Dendritic cell treated with granulocyte-macrophage colony-stimulating factor and Interleukin-4, amounts not matched to agents 40 ng/mL and 50 ng/mL, for 4 days (primary cell): ENCODE measurements around the gene TNS4.

Experiments used
- H3K27ac Mint-ChIP-seq: one replicate; pipeline ENCODE4 v1.8.0; 2022; ENCODE audit warnings: mild to moderate bottlenecking, mixed read lengths
- H3K27me3 Mint-ChIP-seq: one replicate; pipeline ENCODE4 v1.8.0; 2022; ENCODE audit warnings: mild to moderate bottlenecking, mixed read lengths
- H3K36me3 Mint-ChIP-seq: one replicate; pipeline ENCODE4 v1.8.0; 2022; ENCODE audit warnings: low read depth, mixed read lengths
- H3K4me1 Mint-ChIP-seq: one replicate; pipeline ENCODE4 v1.8.0; 2022; ENCODE audit warnings: low read depth, mixed read lengths
- H3K4me3 Mint-ChIP-seq: one replicate; pipeline ENCODE4 v1.8.0; 2022; ENCODE audit warnings: mild to moderate bottlenecking, moderate library complexity, mixed read lengths
- H3K9me3 Mint-ChIP-seq: one replicate; pipeline ENCODE4 v1.8.0; 2022; ENCODE audit warnings: mixed read lengths
- intact Hi-C: fragments of 100-400 bp; cut with micrococcal nuclease; formaldehyde crosslinking; loops from one replicate; pipeline ENCODE4 v1.15.0; 2022

The TNS4 gene

DNA sequence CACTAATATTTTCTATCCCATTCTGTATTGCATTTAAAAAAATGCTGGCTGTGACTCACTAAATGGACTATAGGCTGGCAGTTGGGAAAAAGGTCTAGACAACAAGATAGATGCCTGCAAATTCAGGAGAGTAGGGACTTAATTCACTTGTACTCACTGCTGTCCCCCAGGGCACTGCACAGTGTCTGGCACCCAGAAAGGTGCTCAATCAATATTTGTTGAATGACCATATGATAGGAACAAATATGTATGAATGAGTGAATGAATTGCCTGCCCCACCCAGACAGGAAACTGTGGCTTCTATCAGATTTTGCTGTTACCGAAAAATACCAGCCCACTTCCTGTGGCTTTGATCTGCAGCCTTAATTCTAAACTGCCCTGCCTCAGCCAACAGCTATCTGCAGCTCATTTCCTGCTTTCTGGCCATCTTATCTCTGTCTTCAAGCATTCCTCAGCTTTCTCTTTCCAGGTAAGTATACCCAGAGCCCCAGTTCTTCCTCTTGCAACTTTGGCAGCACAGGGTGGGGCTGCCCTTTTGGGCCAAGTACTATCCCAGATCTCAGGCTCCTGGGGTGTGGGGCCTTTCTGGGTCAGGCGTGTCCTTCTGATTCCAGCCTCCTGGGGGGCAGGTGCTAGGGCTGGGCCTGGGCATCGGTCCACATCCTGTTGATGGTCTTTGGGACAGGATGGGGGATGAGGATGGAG is 15.3 kb upstream of the TNS4 start:
- H3K27ac Mint-ChIP-seq: no peak overlapping the region
- intact Hi-C loops: no loop called here
- no peak overlapping the region for H3K4me3 Mint-ChIP-seq
- peaks cover 82% of the 10 kb centered on the region for H3K27me3 Mint-ChIP-seq
- H3K36me3 Mint-ChIP-seq: no peaks in the 10 kb centered on the region
- no peaks in the 10 kb centered on the region for H3K9me3 Mint-ChIP-seq
- peaks cover 18% of the 10 kb centered on the region for H3K4me1 Mint-ChIP-seq

DNA sequence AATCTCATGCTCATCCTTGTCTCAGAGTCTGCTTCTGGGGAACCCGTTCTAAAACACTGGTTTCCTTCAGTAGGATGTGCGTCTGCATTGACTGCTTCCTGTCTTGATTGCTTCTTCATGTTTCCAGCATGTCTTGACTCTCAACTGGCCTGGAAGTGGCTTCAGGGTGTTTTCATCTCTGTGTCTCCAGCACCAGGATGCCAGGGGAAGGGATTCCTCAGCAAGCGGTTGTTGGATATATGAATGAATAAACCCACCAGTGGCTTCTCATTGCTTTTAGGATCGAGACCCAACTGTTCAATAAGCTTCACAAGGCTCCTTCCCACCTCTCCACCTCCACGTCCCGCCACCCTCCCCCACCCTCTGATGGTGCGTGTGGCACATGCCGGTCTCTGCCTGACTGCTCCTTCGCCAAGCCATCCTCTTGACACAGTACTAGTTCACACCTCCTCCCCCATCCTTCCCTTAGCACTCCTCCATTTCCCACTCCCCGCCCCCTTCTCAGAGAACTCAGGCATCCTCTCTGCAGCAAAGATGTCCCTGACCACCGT is 14.1 kb upstream of the TNS4 start:
- H3K9me3 Mint-ChIP-seq: no peaks in the 10 kb centered on the region
- H3K36me3 Mint-ChIP-seq: no peaks in the 10 kb centered on the region
- no peak overlapping the region for H3K4me3 Mint-ChIP-seq
- intact Hi-C loops: no loop called here
- H3K27ac Mint-ChIP-seq: no peak overlapping the region
- peaks cover 18% of the 10 kb centered on the region for H3K4me1 Mint-ChIP-seq
- H3K27me3 Mint-ChIP-seq: peaks cover 83% of the 10 kb centered on the region

DNA sequence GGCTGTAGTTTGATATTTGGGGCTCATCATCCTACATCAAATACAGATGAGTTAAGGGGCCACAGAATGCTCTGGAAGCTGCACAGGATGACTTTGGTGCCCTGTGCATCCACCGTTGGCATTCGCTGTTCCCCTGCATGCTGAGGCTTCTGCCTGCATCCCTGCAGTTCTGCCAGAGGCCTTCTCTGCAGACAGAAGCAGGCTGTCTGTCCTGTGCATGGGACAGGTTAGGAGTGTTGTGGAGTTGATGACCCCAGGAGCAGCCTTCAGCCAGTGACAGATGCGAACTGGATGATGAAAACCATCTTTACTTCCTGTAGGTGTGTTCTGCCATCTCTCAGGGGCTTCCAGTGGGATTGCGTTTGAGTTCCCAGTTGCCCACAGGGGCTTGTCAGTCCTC is 13.6 kb upstream of the TNS4 start:
- no peaks in the 10 kb centered on the region for H3K9me3 Mint-ChIP-seq
- intact Hi-C loops: no loop called here
- peaks cover 79% of the 10 kb centered on the region for H3K27me3 Mint-ChIP-seq
- no peak overlapping the region for H3K27ac Mint-ChIP-seq
- H3K4me3 Mint-ChIP-seq: no peak overlapping the region
- H3K4me1 Mint-ChIP-seq: peaks cover 18% of the 10 kb centered on the region
- no peaks in the 10 kb centered on the region for H3K36me3 Mint-ChIP-seq

DNA sequence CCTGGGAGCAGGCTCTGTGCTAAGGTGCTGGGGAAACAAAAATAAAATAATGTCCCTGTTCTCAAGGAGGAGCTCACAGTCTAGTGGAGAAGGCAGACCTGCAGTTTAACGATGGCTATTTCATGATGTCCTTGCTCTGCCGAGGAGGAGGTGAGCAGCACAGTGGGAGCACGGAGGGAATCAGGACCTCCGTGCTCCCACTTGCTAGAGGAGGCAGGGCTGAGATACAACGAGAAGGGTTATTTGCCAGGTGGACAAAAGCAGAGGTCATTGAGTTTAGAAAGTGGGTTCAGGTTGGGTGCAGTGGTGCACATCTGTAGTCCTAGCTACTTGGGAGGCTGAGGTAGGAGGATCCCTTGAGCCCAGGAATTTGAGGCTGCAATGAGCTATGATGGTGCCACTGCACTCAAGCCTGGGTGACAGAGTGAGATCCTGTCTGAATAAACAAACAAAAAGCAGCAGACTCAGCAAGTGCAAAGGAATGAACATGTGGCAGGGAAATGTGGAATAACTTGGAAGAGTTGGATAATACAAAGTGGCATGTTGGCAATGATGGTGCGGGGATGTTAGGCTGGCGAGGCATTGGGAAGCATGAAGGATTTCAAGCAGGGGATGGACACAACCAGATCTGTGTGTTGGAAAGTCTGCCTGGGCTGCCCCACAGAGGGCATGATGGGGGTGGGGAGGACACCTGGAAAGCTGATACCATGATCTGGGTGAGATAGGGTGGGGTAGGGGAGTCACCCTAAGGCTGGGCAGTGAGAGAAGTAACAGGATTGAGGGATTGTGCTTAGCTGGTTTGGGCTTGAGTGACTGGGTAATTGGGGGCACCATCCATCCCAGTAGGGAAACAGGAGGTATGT is 12.8 kb upstream of the TNS4 start:
- peaks cover 74% of the 10 kb centered on the region for H3K27me3 Mint-ChIP-seq
- H3K36me3 Mint-ChIP-seq: no peaks in the 10 kb centered on the region
- intact Hi-C loops: no loop called here
- H3K4me3 Mint-ChIP-seq: no peak overlapping the region
- H3K9me3 Mint-ChIP-seq: no peaks in the 10 kb centered on the region
- no peak overlapping the region for H3K27ac Mint-ChIP-seq
- H3K4me1 Mint-ChIP-seq: peaks cover 18% of the 10 kb centered on the region

DNA sequence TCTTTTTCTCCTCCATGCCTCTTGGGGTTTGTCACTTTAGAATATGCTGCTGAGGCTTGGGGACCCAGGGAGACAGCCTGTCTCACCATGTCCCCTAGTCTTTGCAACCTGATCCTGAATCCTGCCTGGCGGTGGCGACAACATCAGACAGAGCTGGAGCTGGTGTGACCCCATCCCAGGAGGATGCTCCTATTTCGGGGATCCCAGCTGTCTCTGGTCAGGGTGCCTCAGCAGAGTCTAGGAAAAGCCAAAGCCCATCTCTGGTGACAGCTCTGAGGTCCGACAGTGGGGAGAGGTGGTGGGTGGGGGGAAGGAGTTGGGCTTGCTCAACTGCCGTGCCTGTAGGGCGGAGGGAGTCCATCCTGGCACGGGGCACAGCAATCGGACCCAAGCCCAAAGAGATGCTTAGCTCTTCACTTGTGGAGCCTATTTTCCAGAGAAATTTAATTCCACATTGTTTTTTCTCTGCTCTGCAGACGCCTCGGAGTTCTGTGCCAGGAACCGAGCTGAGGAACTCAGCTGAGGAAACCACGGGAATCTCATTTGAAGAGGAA is 10.3 kb upstream of the TNS4 start:
- Mint-ChIP-seq H3K27me3 (peaks cover 57% of the 10 kb centered on the region), H3K27ac (no peak overlapping the region), H3K9me3 (no peaks in the 10 kb centered on the region), H3K4me1 (peaks cover 11% of the 10 kb centered on the region), H3K4me3 (no peak overlapping the region), H3K36me3 (no peaks in the 10 kb centered on the region)
- intact Hi-C loops: no loop called here

DNA sequence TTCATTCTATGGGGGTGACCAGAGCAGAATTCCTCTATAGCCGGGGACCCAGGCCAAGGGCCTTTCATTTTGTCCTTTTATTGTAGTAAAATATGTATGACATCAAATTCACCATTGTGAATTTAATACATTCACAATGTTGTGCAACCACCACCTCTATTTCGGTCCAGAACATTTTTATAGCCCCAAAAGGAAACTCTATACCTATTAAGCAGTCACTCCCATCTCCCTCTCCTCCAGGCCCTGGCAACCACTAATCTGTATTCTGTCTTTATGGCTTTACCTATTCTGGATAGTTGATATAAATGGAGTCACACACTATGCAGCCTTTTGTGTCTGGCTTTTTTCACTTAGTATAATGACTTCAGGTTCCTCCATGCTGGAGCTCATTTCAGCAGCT is 9.7 kb upstream of the TNS4 start:
- Mint-ChIP-seq H3K4me1 (peaks cover 10% of the 10 kb centered on the region), H3K27ac (no peak overlapping the region), H3K27me3 (peaks cover 57% of the 10 kb centered on the region), H3K36me3 (no peaks in the 10 kb centered on the region), H3K9me3 (no peaks in the 10 kb centered on the region), H3K4me3 (no peak overlapping the region)
- intact Hi-C loops: no loop called here

DNA sequence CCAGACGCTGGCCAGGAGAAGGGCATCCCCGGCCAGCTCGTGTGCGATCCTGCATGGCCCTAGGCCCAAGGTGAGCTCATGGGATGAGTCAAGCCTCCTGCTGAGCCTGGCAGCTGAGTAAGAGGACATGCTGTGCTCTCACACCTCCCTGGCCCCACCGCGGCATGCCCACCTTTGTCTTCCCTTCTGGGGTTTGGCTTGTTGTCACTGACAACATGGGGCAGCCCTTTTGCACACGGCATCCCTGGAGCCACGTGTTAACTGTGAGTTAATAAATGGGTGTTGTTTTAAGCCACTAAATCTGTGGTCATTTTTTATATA is 8.9 kb upstream of the TNS4 start:
- peaks cover 2% of the 10 kb centered on the region for H3K4me1 Mint-ChIP-seq
- intact Hi-C loops: no loop called here
- peaks cover 50% of the 10 kb centered on the region for H3K27me3 Mint-ChIP-seq
- H3K36me3 Mint-ChIP-seq: no peaks in the 10 kb centered on the region
- H3K4me3 Mint-ChIP-seq: no peak overlapping the region
- no peak overlapping the region for H3K27ac Mint-ChIP-seq
- no peaks in the 10 kb centered on the region for H3K9me3 Mint-ChIP-seq

DNA sequence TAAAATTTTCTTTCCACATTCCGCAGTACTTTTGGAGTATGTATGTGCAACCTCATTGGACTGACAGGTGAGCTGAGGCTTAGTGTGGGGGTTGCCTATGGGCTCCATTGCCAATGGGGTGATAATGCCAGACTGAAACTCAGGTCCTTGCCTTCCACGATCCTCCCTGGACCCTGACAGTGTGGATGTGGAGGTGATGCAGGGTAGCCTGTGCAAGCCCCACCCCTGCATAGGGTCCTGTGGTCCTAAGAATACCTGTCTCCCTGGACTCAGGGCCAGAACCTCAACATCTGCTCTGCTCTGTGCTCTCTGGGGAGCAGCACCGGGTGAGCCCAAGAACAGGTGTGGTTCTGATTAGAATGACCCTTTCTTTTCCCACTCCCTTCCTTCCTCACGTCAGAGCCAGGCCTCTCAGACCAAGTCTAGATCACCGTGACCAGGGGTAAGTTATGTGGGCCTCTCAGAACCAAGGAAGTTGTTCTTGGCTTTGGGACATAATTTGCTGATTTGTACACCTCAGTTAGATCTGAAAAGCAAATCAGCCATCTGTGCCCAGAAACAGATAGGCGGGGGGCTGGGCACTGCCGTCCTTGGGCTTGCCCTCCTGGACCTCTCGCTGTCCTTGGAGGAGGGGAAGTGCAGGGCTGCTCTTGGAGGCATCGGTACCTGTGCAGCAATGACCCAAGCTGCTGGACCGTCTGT is 8.4 kb upstream of the TNS4 start:
- H3K4me3 Mint-ChIP-seq: no peak overlapping the region
- no peak overlapping the region for H3K27ac Mint-ChIP-seq
- H3K27me3 Mint-ChIP-seq: peaks cover 46% of the 10 kb centered on the region
- H3K36me3 Mint-ChIP-seq: no peaks in the 10 kb centered on the region
- no peaks in the 10 kb centered on the region for H3K4me1 Mint-ChIP-seq
- intact Hi-C loops: no loop called here
- H3K9me3 Mint-ChIP-seq: no peaks in the 10 kb centered on the region

DNA sequence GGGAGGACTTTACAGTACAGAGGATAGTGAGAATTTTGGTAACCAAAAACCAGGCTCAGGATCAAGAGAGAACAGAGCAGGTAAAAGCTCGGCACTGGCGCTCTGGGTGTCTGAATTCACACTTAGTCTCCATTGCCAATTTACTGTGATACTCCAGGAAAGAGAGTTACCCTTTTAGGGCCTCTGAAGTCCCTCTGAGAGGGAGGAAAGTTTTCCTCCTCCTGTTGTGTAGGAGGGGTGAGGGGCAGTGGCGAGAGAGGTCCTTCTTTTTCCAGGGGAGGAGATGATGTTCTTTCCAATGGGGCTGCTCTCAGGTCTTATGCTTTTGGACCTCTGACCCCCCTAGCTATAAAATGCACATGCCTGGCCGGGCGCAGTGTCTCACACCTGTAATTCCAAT is 5.4 kb upstream of the TNS4 start:
- Mint-ChIP-seq H3K9me3 (no peaks in the 10 kb centered on the region), H3K4me1 (no peaks in the 10 kb centered on the region), H3K27ac (no peak overlapping the region), H3K4me3 (no peak overlapping the region), H3K36me3 (no peaks in the 10 kb centered on the region), H3K27me3 (peaks cover 30% of the 10 kb centered on the region)
- intact Hi-C loops: no loop called here

DNA sequence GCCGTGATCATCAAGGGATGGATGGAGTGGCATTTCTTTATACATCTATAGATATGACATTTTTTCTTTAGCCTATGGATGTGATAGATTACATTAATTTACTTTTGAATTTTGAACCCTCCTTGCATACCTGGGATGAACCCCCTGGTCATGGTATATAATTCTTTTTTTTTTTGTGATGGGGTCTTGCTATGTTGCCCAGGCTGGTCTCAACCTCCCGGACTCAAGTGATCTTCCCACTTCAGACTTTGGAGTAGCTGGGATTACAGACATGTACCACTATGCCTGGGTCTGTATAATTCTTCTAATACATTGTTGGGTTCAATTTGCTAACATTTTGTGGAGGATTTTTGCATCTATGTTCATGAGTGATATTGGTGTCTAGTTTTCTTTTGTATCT is 1.7 kb upstream of the TNS4 start:
- H3K9me3 Mint-ChIP-seq: no peaks in the 10 kb centered on the region
- no peaks in the 10 kb centered on the region for H3K36me3 Mint-ChIP-seq
- H3K27ac Mint-ChIP-seq: no peak overlapping the region
- H3K4me3 Mint-ChIP-seq: no peak overlapping the region
- peaks cover 47% of the 10 kb centered on the region for H3K27me3 Mint-ChIP-seq
- intact Hi-C loops: no loop called here
- H3K4me1 Mint-ChIP-seq: peaks cover 6% of the 10 kb centered on the region

DNA sequence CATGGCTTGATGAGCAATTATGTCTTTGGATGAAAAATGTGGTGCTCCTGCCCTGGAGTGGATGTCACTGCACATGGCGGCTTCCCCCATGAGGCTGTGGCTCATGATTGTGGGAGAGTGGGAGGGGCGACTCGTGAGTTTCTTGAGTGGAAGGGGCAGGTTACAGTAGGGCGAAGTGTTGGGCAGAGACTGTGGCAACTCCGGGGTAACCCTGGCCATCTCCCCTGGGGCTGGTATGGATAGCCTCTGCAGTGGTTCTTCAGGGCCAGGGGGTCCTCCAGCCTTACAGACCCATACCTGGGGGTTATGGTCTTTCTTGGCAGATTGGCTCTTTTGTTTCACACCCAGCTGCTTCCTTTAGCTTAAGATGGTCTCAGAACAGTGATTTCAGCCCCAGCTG is 1.3 kb upstream of the TNS4 start:
- no peaks in the 10 kb centered on the region for H3K36me3 Mint-ChIP-seq
- H3K4me3 Mint-ChIP-seq: no peak overlapping the region
- no peak overlapping the region for H3K27ac Mint-ChIP-seq
- no peaks in the 10 kb centered on the region for H3K9me3 Mint-ChIP-seq
- peaks cover 51% of the 10 kb centered on the region for H3K27me3 Mint-ChIP-seq
- peaks cover 6% of the 10 kb centered on the region for H3K4me1 Mint-ChIP-seq
- intact Hi-C loops: no loop called here

DNA sequence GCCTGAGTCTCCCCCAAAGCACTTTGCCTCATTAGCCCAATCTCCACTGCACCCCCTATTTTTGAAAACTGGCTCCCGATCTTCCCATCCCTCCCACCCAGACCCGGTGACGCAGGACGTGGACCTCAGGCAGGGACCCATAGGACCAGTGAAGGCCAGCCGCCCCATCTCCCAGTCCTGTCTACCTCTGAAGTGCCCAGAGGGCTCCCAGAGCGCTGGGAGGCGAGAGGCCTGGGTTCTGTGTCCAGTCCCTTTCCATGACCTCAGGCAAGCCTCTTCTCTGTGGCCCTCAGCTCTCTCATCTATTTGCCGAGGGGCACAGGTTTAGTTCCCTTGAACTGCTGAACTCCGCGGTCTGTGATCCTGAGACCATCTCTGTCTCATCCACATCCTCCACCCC is 714 bp downstream of the TNS4 start:
- Mint-ChIP-seq H3K36me3 (no peaks in the 10 kb centered on the region), H3K27ac (no peak overlapping the region), H3K27me3 (peaks cover 57% of the 10 kb centered on the region), H3K4me3 (no peak overlapping the region), H3K9me3 (no peaks in the 10 kb centered on the region), H3K4me1 (peaks cover 6% of the 10 kb centered on the region)
- intact Hi-C loops: no loop called here

DNA sequence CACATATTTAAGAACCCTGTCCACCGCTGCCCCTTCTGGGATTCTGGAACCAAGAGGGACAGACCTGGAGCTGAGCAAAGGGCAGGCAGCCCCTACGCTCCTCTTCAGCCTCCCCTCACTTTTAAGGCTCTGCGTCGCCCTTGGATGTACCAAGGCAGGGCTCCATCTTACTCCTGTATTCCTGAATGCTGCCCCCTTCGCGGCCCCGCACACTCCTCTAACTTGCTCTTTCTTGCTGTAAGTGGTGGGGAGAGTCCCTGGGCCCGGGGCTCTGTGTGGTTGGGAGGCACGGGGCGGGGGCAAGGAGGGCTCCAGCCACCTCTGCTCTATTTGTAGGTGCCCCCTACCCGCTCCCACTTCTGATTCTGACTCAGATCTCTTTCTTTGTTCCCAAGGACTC is 1.2 kb downstream of the TNS4 start:
- no peak overlapping the region for H3K27ac Mint-ChIP-seq
- peaks cover 56% of the 10 kb centered on the region for H3K27me3 Mint-ChIP-seq
- H3K4me1 Mint-ChIP-seq: peaks cover 6% of the 10 kb centered on the region
- intact Hi-C loops: no loop called here
- no peaks in the 10 kb centered on the region for H3K36me3 Mint-ChIP-seq
- no peaks in the 10 kb centered on the region for H3K9me3 Mint-ChIP-seq
- no peak overlapping the region for H3K4me3 Mint-ChIP-seq
